ENCODE results near the gene NCKIPSD. TPM values are rescaled to one million over a fixed set of nuclear protein-coding genes. Genes with fewer than 3 reads are reported as not detected.

Gene NCKIPSD
- total RNA-seq, 1 experiment from 2014 or later: 46.0 TPM

- Histone ChIP-seq H3K27ac (ENCODE audit: insufficient read length, low read depth, low read length) (no peak overlapping the region), H3K9me3 (ENCODE audit: control insufficient read depth, low read depth, low read length) (no peaks in the 10 kb centered on the region), H3K23me2 (ENCODE audit: insufficient read length, low read depth, low read length, poor library complexity, severe bottlenecking) (no peaks in the 10 kb centered on the region), H3K9ac (ENCODE audit: extremely low read depth, insufficient read length, low read length) (peak overlapping the region; percentile 47), H3T11ph (ENCODE audit: low read length) (no peak overlapping the region), H3K23ac (ENCODE audit: insufficient read length, low read depth, low read length) (no peak overlapping the region), H3K4me2 (ENCODE audit: insufficient read depth, insufficient read length, low read length) (peak overlapping the region; percentile 55), H2BK15ac (ENCODE audit: low read depth, low read length) (no peak overlapping the region), H3K79me1 (ENCODE audit: insufficient read depth, low read depth, low read length, poor library complexity, severe bottlenecking) (peaks cover 5% of the 10 kb centered on the region), H3K56ac (ENCODE audit: insufficient read length, low read depth, low read length) (no peak overlapping the region), H2BK5ac (ENCODE audit: insufficient read length, low read length) (no peak overlapping the region), H3K79me2 (ENCODE audit: insufficient read depth, low read length) (peaks cover 50% of the 10 kb centered on the region), H3K14ac (ENCODE audit: insufficient read depth, low read length) (no peak overlapping the region), H3K4me1 (ENCODE audit: insufficient read depth, low read length) (no peaks in the 10 kb centered on the region), H4K20me1 (ENCODE audit: control insufficient read depth, insufficient read depth, insufficient read length) (no peaks in the 10 kb centered on the region), H2BK20ac (ENCODE audit: low read depth, low read length, poor library complexity, severe bottlenecking) (no peak overlapping the region), H3K4ac (ENCODE audit: low read depth, low read length) (no peak overlapping the region), H3K18ac (ENCODE audit: insufficient read length, low read depth, low read length) (no peak overlapping the region), H2AK5ac (ENCODE audit: insufficient read length, low read length) (no peak overlapping the region), H2AFZ (ENCODE audit: low read length) (no peak overlapping the region), H4K5ac (ENCODE audit: insufficient read length, low read depth, low read length) (no peak overlapping the region), H3K27me3 (ENCODE audit: insufficient read depth, low read length) (no peaks in the 10 kb centered on the region), H4K91ac (ENCODE audit: insufficient read length, low read depth, low read length) (no peak overlapping the region), H2BK120ac (ENCODE audit: low read depth, low read length, poor library complexity, severe bottlenecking) (no peak overlapping the region), H4K8ac (replicated peaks; ENCODE audit: insufficient read length, low read depth, low read length) (no peak overlapping the region), H2BK12ac (ENCODE audit: insufficient read length, low read depth, low read length) (no peak overlapping the region)
- Mint-ChIP-seq H3K27me3 (ENCODE audit: low read depth) (peaks cover 6% of the 10 kb centered on the region), H3K4me1 (peaks cover 32% of the 10 kb centered on the region in 2 experiments), H3K27ac (peak overlapping the region; percentile 48 to 67 (median 57); a peak in 3 of 7 replicates), H3K4me3 (peak overlapping the region; percentile 99 to 100), H3K9me3 (no peaks in the 10 kb centered on the region; a peak in 1 of 5 replicates), H3K36me3 (ENCODE audit: insufficient read depth in 1 of 3, low read depth in 3 of 3) (peaks cover 33 to 62% (median 59%) of the 10 kb centered on the region in 3 experiments)
- no peak for DNase-seq
- no peak for TF ChIP-seq CTCF (conservative IDR thresholded peaks at IDR 0.05)
Measured at GRCh38 chr3:48715174-48715800, 29.6 kb upstream of the NCKIPSD start.

Measured in H9 (cell line).